ENCODE data around the gene PLGLB1.
"Not testable (repeated sequence)": the region's sequence is repeated elsewhere in the genome, so short reads cannot be mapped to it uniquely, and the experiment has no call there.

GRCh38 chr2:87063431-87063830, 41.8 kb upstream of the PLGLB1 start:
- not testable (repeated sequence) for TF ChIP-seq CTCF (conservative IDR thresholded peaks at IDR 0.05; ENCODE audit: low read depth in 2 of 2); CREB1 (CRISPR knock-in tag; IDR thresholded peaks at IDR 0.05; ENCODE audit: low read depth); EZH2 (IDR thresholded peaks at IDR 0.05; ENCODE audit: low read depth, unreplicated experiment); POLR2AphosphoS5 (IDR thresholded peaks at IDR 0.05; ENCODE audit: low read depth); ZNF462 (CRISPR knock-in tag; IDR thresholded peaks at IDR 0.05); JUNB (IDR thresholded peaks at IDR 0.05; ENCODE audit: unreplicated experiment); EZH2phosphoT487 (IDR thresholded peaks at IDR 0.05; ENCODE audit: unreplicated experiment); STAT1 (IDR thresholded peaks at IDR 0.05; ENCODE audit: unreplicated experiment); REST (IDR thresholded peaks at IDR 0.05; ENCODE audit: unreplicated experiment)

Data from GM23338 (cell line).